Motor neuron (in vitro differentiated cells): ENCODE data around the gene DDX41. TPM values are rescaled to one million over a fixed set of nuclear protein-coding genes. Genes with fewer than 3 reads are reported as not detected.

ENCODE experiments used
- ATAC-seq, 8 experiments: fragments of 200-7000 bp; cut with Tn5 transposase; replicated peaks in 6 of 8; 2 replicates each; pipeline ENCODE4 v1.8.0; 2021; ENCODE audit warnings: mild to moderate bottlenecking in 8 of 8, moderate library complexity in 8 of 8
- H3K27ac ChIP-seq, 2 donors: fragments of 250-450 bp; sonication (Bioruptor Pico); 2 replicates each; pipeline ENCODE4 v1.9.0; 2021; ENCODE audit warnings: antibody characterized with exemption in 2 of 2, mild to moderate bottlenecking in 2 of 2, moderate library complexity in 1 of 2
- H3K4me1 ChIP-seq, 2 donors: fragments of 250-450 bp; sonication (Bioruptor Pico); replicated peaks in 1 of 2; 2 replicates each; pipeline ENCODE4 v1.6.1; 2021; ENCODE audit warnings: antibody characterized with exemption in 2 of 2, mild to moderate bottlenecking in 2 of 2, moderate library complexity in 1 of 2
- H3K4me3 ChIP-seq, 5 donors: fragments of 250-450 bp; sonication (Bioruptor Pico); 2 replicates each; pipeline ENCODE4 v1.9.0; 2021; ENCODE audit warnings: antibody characterized with exemption in 5 of 5, mild to moderate bottlenecking in 5 of 5, moderate library complexity in 4 of 5
- WGBS, 10 experiments: fragments of 450-650 bp; shearing (Covaris generic); methylation state at CpG; one replicate each; pipeline ENCODE4 v1.0.0; 2022; 5-methylcytosine and 5-hydroxymethylcytosine counted together
- in situ Hi-C, 9 experiments: fragments of 400-800 bp; cut with MboI; loops; one replicate each; pipeline ENCODE4 v1.15.0; 2021; ENCODE audit warnings: low sequenced_read_pairs in 9 of 9, low pct_unique_long_range_greater_than_20kb in 2 of 9; ENCODE audit not compliant: unreplicated experiment in 9 of 9
- total RNA-seq, 8 experiments: library from RNA; unstranded; fragments of 300-600 nt; gene quantifications; 2 replicates each; pipeline versions ENCODE4 v1.2.3 to v1.2.4, GENCODE V29; 2022

Gene DDX41
- total RNA-seq, 8 experiments from 2014 or later: 72.7 to 158 (median 97.0) TPM

DNA sequence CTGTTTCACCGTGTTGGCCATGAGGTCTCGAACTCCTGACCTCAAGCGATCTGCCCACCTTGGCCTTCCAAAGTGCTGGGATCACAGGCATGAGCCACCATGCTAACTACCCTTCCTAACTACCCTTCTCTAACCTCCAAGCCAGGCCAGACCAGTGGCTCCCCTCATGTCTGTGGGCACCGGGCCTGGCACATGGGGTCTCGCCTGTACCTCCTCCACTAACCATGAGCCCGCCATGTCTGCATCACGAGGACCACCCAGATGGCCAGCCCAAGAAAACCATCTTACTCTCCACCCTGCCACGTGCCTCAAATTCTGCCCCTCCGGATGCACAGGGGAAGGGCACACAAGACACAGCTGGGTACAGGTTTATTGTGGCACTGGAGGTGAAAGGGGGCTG lies 33.7 kb downstream of the DDX41 start:
- H3K4me1 ChIP-seq: peaks cover 14 to 15% of the 10 kb centered on the region in 2 donors
- no peak overlapping the region for H3K27ac ChIP-seq
- in situ Hi-C loops: loop anchor here in 1 of 9 experiments (25.0 kb wide), 1 partner anchor 96 kb away; the partner anchor contains the start of gene SLC34A1
- ATAC-seq: no peak
- no peak overlapping the region for H3K4me3 ChIP-seq
- WGBS, 10 experiments: 94 to 100% (median 100%) methylated on average over 1 to 6 of the region's 9 CpGs; no CpG with 5 or more reads in 7 of the 10 experiments

DNA sequence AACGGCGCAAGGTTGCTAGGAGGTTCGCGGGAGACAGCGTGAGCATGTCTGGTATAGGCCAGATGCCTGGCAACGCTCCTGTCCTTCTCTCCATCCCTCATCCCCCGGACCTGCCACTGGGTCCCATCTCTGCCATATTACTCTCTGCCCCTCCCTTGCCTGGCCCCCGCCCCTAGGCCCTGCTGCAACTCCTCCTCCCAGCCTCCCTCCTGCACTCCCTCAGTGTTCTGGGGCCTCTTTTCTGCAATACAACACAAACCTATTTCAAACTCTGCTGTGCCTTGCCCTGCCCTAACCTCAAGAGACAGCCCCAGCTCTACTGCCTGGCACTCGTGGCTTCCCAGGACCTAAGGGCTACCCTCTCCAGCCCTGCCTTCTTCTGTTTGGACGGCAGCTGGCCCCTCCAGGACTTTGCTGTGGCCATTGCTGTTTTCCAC lies 34.4 kb downstream of the DDX41 start:
- in situ Hi-C loops: loop anchor here in 1 of 9 experiments (25.0 kb wide), 1 partner anchor 95 kb away; the partner anchor contains the start of gene SLC34A1
- H3K27ac ChIP-seq: peak overlapping the region in 1 of 2 donors; percentile 14
- H3K4me3 ChIP-seq: no peak overlapping the region
- WGBS, 10 experiments: 17 to 100% (median 90%) methylated on average over 1 to 5 of the region's 10 CpGs; no CpG with 5 or more reads in 2 of the 10 experiments
- ATAC-seq: peak; percentile 5 to 77 (median 62)
- peaks cover 14 to 15% of the 10 kb centered on the region in 2 donors for H3K4me1 ChIP-seq

DNA sequence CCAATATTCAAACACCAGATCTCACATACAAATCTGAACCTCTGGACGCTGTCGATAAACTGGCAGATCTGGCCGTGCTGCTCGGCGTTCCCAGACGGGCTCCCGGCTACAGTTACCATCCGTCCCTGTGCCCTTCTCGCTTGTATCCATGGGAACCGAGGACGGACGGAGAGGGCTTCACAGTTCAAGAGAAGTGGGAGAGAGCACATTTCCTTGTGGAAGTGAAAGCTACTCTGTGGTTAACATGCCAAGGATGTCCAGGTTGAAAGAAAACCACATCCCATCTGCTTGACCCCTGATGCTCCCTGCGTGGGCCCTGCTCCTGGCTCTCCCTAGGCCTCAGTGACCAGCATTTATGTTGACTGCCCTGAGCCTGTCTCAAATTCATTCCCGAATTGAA lies 37.0 kb downstream of the DDX41 start:
- peak in 3 of 8 experiments; percentile 21 to 71 (median 40) for ATAC-seq
- Histone ChIP-seq H3K4me3 (no peak overlapping the region), H3K4me1 (peaks cover 14 to 16% of the 10 kb centered on the region in 2 donors), H3K27ac (no peak overlapping the region)
- WGBS, 10 experiments: 0 to 100% (median 56%) methylated on average over 1 to 7 of the region's 14 CpGs; no CpG with 5 or more reads in 2 of the 10 experiments
- in situ Hi-C loops: loop anchor here in 1 of 9 experiments (25.0 kb wide), 1 partner anchor 92 kb away; the partner anchor contains the start of gene SLC34A1

DNA sequence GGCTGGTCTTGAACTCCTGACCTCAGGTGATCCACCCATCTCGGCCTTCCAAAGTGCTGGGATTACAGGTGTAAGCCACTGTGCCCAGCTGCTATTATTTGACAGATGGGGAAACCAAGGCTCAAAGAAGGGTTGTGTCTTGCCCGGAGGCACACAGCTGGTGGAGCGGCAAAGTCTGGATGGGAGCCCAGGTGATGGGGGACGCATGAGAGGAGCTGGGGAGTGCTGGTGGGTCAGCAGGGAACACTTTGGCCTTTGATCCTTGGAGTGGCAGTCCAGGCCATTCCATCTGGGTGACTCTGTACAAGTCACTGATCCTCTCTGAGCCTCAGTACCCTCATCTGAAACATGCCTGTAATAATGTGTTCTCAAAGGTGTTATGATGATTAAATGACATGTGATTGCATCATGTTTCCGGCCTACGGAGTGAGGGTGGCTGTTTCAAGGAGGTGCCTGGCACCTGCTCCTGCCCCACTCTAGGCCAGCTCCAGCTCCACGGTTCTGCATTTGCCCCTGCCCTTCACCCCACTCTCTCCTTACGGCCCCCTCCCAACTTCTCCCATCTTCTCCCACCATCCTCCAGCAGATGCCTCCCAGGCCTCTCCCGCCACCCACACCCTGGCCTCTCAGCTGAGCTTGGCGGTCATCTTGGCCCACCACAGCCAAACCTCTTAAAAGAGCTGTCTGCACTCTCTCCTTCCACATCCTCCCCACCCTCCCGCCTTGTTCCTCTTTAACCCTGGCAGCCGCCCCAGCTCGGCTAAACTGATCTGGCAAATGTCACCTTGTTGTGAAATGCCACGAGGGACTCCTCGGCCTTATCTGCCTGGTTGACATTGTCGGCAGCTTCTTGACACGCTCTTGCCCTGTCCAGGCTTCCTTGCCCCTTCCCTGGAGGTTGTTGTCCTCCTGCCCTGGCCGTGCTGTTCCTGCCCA lies 37.8 kb downstream of the DDX41 start:
- peaks cover 21% of the 10 kb centered on the region in 2 donors for H3K4me1 ChIP-seq
- H3K27ac ChIP-seq: no peak overlapping the region
- in situ Hi-C loops: loop anchor here in 1 of 9 experiments (25.0 kb wide), 1 partner anchor 92 kb away; the partner anchor contains the start of gene SLC34A1
- WGBS, 10 experiments: 0 to 100% (median 60%) methylated on average over 1 to 7 of the region's 18 CpGs; no CpG with 5 or more reads in 3 of the 10 experiments
- H3K4me3 ChIP-seq: no peak overlapping the region
- ATAC-seq: peak in 4 of 8 experiments; percentile 3 to 41 (median 25)

DNA sequence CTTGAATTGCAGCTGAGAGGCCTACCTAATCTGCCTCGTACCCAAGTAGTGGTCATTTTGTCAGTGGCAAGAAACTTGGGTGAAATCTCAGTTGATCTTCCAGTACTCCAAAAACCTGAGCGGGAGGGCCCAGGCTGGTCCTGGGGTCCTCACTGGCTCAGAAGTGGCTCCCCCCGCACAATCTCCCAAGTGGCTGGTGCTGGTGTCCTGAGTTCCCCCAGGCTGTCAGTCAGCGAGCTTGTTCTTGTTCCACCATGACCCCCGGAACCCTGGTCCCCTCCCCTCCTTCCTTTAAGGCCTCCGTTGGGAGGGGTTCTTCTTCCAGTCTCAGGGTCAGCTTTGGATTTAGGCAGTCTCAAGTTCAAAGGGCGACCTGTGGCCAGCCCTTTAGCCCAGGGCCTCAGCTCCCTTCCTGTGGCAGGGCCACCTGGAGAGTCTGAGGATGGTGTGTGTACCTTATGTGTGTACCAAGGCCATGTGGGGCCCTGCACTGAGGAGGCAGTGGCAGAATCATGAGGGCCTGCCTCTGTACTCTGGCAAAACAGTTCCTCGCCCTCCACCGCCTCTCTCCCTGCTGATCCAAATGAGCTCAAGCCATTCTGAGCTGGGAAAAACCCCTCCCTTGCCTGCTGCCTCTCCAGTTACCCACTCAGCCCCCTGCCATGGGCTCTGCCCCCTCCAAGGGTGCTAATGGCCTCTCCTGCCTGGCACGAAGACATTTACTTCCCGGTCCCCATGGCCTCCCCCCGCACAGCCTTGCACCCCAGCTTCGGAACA lies 38.9 kb downstream of the DDX41 start:
- Histone ChIP-seq H3K4me1 (peaks cover 20 to 22% of the 10 kb centered on the region in 2 donors), H3K27ac (no peak overlapping the region), H3K4me3 (no peak overlapping the region)
- no peak for ATAC-seq
- WGBS, 10 experiments: 93 to 100% (median 94%) methylated on average over 1 to 6 of the region's 13 CpGs; no CpG with 5 or more reads in 5 of the 10 experiments
- in situ Hi-C loops: loop anchor here in 1 of 9 experiments (25.0 kb wide), 1 partner anchor 91 kb away; the partner anchor contains the start of gene SLC34A1

DNA sequence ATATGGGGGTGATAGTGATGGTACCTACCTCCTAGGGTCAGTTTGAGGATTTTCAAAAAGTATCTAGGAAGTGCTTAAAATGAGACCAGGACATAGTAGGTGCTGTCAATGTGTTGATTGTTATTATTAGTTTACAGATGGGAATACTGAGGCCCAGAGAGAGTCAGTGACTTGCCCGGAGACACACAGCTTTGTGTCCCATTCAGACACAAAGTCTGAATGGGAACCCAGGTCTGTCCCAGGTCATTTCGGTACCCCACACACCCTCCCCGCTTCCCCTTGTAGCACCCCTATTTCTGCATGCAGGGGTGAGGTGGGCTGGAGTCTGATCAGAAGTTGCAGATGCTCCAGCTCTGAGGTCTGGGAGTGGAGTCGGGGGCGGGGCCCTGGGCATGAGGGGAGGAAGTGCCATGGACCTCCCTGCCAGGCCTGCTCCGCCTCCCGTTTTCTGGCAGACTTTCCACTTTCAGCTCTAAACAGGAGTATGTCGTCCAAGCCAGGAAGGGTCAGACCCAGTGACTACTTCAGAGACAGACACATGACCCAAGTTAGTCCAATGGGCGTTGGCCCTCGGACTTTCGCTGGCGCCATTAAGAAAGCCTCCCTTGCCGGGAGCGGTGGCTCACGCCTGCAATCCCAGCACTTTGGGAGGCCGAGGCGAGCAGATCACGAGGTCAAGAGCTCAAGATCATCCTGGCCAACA lies 40.1 kb downstream of the DDX41 start:
- Histone ChIP-seq H3K4me1 (peaks cover 19 to 20% of the 10 kb centered on the region in 2 donors), H3K4me3 (no peak overlapping the region), H3K27ac (no peak overlapping the region)
- ATAC-seq: no peak
- 53 to 96% (median 90%) methylated on average over 3 to 13 of the region's 18 CpGs; no CpG with 5 or more reads in 6 of the 10 experiments for WGBS, 10 experiments
- in situ Hi-C loops: loop anchor here in 1 of 9 experiments (25.0 kb wide), 1 partner anchor 89 kb away; the partner anchor contains the start of gene SLC34A1

DNA sequence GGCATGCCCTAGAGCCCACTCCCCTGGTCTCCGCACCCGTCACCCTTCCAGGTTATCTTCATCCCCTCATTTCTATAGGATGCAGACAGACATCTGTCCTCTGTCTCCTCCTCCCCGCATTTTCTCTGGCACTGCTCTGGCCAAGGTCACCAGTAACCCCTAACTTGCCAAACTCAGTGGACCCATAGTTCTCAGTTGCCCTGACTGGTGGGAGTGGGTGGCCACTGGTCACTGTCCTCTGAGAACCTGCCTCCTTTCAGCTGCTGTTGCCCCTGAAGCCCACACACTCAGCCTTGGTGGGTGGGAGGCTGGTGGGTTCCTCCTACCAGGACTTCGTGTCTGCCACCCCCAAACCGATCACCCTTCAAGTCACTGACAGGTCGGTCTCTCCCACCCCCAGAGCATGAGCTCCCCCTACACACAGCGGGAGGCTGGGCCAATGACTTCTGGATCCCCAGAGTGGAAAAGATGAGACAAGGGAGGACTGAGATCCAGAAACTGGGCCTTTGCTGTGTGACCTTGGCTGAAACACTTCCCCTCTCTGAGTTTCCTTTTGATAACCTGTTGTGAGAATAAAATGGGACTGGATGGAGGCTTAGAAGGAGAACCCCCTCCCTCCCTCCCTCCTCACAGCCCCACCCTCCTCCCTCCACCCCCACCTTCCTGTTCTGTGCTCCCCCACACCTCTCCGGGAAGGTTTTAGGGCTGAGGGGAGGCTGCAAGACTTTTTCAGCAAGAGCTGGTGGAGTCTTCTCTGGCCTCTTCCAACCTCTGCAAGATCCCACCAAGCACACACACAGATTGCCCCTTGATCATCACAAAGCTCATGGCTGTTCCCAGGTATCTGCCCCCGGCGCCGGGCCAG lies 41.0 kb downstream of the DDX41 start:
- in situ Hi-C loops: loop anchor here in 1 of 9 experiments (25.0 kb wide), 1 partner anchor 88 kb away; the partner anchor contains the start of gene SLC34A1
- no peak for ATAC-seq
- no peak overlapping the region for H3K4me3 ChIP-seq
- H3K27ac ChIP-seq: no peak overlapping the region
- H3K4me1 ChIP-seq: peaks cover 28 to 29% of the 10 kb centered on the region in 2 donors
- WGBS, 10 experiments: 25 to 100% (median 90%) methylated on average over 1 to 4 of the region's 11 CpGs; no CpG with 5 or more reads in 7 of the 10 experiments

DNA sequence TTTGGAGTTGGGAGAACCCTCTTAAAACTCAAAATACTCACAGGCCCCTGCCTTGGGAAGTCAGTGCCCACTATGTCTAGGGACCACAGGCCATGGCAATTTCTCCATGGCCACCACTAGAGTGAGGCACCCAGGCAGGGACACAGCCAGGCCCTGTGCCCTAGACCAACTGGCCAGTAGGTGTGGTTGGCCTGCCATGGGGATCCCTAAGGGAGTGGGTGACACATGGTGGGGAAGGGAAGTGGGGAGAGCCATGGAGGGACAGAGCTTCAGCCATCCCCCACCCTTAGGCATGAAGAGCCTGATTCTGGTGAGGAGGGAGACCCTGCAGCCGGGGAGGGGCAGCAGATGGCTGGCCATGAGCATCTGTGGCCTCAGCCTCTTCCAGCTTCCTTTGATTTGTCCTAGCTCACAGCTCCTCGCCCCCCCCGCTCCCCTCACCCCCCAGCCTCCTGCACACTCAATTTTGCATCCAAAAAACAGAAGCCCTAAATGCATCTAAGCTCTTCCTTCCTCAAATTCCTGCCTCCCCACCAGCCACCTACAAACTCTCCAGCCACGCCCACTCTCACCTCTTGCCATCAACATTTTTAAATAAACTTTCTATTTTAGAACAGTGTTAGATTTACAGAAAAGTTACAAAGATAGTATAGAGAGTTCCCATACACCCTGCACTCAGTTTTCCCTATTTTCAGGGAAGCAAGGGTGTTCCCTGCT lies 41.8 kb downstream of the DDX41 start:
- ATAC-seq: no peak
- in situ Hi-C loops: loop anchor here in 1 of 9 experiments (25.0 kb wide), 1 partner anchor 88 kb away; the partner anchor contains the start of gene SLC34A1
- peaks cover 33 to 37% of the 10 kb centered on the region in 2 donors for H3K4me1 ChIP-seq
- no peak overlapping the region for H3K4me3 ChIP-seq
- no peak overlapping the region for H3K27ac ChIP-seq
- 0 to 71% (median 20%) methylated on average over 1 of the region's 4 CpGs; no CpG with 5 or more reads in 7 of the 10 experiments for WGBS, 10 experiments

DNA sequence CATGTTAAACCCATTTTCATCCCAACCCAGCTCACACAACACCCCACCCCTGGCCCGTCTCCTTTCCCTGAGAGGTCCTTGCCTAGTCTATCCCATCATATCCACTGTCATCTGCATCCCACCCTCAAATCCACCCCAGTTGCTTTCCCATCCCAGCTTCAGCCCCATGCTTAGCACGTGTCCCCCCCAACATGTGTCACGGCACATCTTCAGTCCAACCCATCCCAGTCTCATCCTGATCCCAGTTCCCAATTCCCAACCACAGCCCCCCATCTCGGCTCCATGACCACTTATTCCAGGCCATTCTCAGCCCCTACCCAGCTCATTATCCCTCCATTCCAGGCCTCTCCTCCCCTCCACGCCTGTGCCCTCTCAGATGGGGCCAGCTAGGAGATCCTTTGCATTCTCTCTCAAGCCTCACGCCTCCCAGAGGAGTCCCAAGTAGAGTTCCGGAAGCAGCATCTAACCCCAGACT lies 42.7 kb downstream of the DDX41 start:
- no CpG with 5 or more reads among the region's 7 CpGs for WGBS, 10 experiments
- in situ Hi-C loops: no loop called here
- Histone ChIP-seq H3K4me3 (peak overlapping the region in 4 of 5 donors; percentile 91 to 98 (median 94)), H3K27ac (no peak overlapping the region), H3K4me1 (peaks cover 39 to 40% of the 10 kb centered on the region in 2 donors)
- no peak for ATAC-seq

DNA sequence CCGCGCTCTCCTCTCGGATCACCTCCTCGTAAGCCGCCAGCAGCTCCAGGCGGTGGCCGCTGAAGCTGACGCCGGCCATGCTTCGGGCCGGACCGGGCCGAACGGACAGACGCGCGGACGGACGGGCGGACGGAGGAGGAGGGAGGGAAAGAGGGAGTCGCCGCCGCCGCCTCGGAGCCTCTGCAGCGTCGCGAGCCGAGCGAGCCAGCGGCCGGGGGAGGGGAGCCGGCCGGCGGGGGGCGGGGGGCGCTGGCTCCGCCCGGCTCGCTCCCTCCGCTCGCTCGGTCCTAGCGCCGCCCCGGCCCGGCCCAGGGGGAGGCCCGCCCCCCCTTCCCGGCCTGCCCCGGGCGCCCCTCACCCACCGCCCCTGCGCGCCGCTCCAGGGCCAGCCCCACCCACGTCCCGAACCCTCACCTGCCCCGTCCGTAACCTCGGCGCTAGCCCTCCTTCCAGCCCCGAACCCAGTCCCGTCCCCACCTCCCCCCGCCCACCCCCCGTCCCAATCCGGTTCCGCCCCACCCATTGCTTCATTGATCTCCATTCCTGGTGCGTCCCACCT lies 43.2 kb downstream of the DDX41 start, which contains the start of gene DBN1:
Gene DBN1 (minus strand): TSS at position 192 of the 559 bp plus-strand sequence. CDS start 113 bp downstream, at position 79.
- in situ Hi-C loops: no loop called here
- ATAC-seq: peak; percentile 12 to 72 (median 50)
- no CpG with 5 or more reads among the region's 69 CpGs for WGBS, 10 experiments
- Histone ChIP-seq H3K27ac (peak within 1 kb of the TSS; percentile 98 to 99), H3K4me3 (peak within 1 kb of the TSS; percentile 71 to 98 (median 93)), H3K4me1 (peaks cover 43 to 44% of the 10 kb centered on the region in 2 donors)
